Mucosa of gallbladder (tissue), 1 donor: ENCODE results near the gene TMEM154. TPM values are rescaled to one million over a fixed set of nuclear protein-coding genes. Genes with fewer than 3 reads are reported as not detected.

Source experiments
- DNase-seq: peaks from one replicate; pipeline ENCODE4 v3.0.0-alpha.2; 2020; ENCODE audit warnings: low spot score
- total RNA-seq: library from RNA; stranded (reverse); gene quantifications from one replicate; pipeline ENCODE4 v1.2.1, GENCODE V29; 2021
- donor health status: DM: no; HTN: no; CAD: no.

Gene TMEM154
- total RNA-seq, 1 donor from 2014 or later = 2.2 TPM

- DNase-seq = no peak
Measured at GRCh38 chr4:152696764-152697261, 17.0 kb upstream of the TMEM154 start.

- DNase-seq = no peak
Measured at GRCh38 chr4:152693871-152694270, 14.1 kb upstream of the TMEM154 start.

- no peak for DNase-seq
Measured at GRCh38 chr4:152691761-152692160, 12.0 kb upstream of the TMEM154 start.

- no peak for DNase-seq
Measured at GRCh38 chr4:152690706-152691651, 11.2 kb upstream of the TMEM154 start.

GRCh38 chr4:152689615-152690501, 10.1 kb upstream of the TMEM154 start:
- no peak for DNase-seq

GRCh38 chr4:152687974-152688599, 8.3 kb upstream of the TMEM154 start:
- no peak for DNase-seq

GRCh38 chr4:152686452-152687013, 6.7 kb upstream of the TMEM154 start:
- no peak for DNase-seq

- no peak for DNase-seq
Measured at GRCh38 chr4:152684587-152684986, 4.8 kb upstream of the TMEM154 start.

- no peak for DNase-seq
Measured at GRCh38 chr4:152684007-152684406, 4.2 kb upstream of the TMEM154 start.

- no peak for DNase-seq
Measured at GRCh38 chr4:152682143-152682941, 2.5 kb upstream of the TMEM154 start.

- DNase-seq = no peak
Measured at GRCh38 chr4:152680988-152681603, 1.3 kb upstream of the TMEM154 start.

GRCh38 chr4:152678841-152679240, 956 bp downstream of the TMEM154 start:
- DNase-seq = no peak

GRCh38 chr4:152677117-152677516, 2.7 kb downstream of the TMEM154 start:
- no peak for DNase-seq

GRCh38 chr4:152676052-152676854, 3.5 kb downstream of the TMEM154 start:
- no peak for DNase-seq

- DNase-seq = no peak
Measured at GRCh38 chr4:152674359-152674758, 5.4 kb downstream of the TMEM154 start.

GRCh38 chr4:152673489-152673888, 6.3 kb downstream of the TMEM154 start:
- DNase-seq = no peak

- no peak for DNase-seq
Measured at GRCh38 chr4:152672206-152673092, 7.3 kb downstream of the TMEM154 start.

- DNase-seq = no peak
Measured at GRCh38 chr4:152668338-152668964, 11.3 kb downstream of the TMEM154 start.
